Inferior parietal cortex (tissue), 1 donor: ENCODE results near the gene PPTC7.
"Not testable (repeated sequence)": the region's sequence is repeated elsewhere in the genome, so short reads cannot be mapped to it uniquely, and the experiment has no call there.

Experiments
- DNase-seq: peaks from one replicate; pipeline ENCODE4 v3.0.0-alpha.2; 2016; ENCODE audit errors: extremely low spot score

Gene PPTC7

GRCh38 chr12:110585231-110585799 is 2.2 kb upstream of the PPTC7 start:
- no peak for DNase-seq

- no peak for DNase-seq
These were observed 612 bp downstream of the PPTC7 start for GRCh38 chr12:110582276-110583136.

GRCh38 chr12:110581931-110582275 is 1.2 kb downstream of the PPTC7 start:
- no peak for DNase-seq

GRCh38 chr12:110579535-110580253 is 3.4 kb downstream of the PPTC7 start:
- DNase-seq: no peak

- DNase-seq: no peak
These were observed 4.2 kb downstream of the PPTC7 start for GRCh38 chr12:110578694-110579534.

GRCh38 chr12:110577864-110578693 is 5.0 kb downstream of the PPTC7 start:
- DNase-seq: no peak

GRCh38 chr12:110576504-110576903 is 6.6 kb downstream of the PPTC7 start:
- DNase-seq: no peak

GRCh38 chr12:110575326-110575725 is 7.8 kb downstream of the PPTC7 start:
- DNase-seq: no peak

GRCh38 chr12:110574717-110575230 is 8.3 kb downstream of the PPTC7 start:
- not testable (repeated sequence) for DNase-seq

- no peak for DNase-seq
These were observed 9.1 kb downstream of the PPTC7 start for GRCh38 chr12:110574044-110574443.

GRCh38 chr12:110570798-110571197 is 12.3 kb downstream of the PPTC7 start:
- not testable (repeated sequence) for DNase-seq

- not testable (repeated sequence) for DNase-seq
These were observed 13.3 kb downstream of the PPTC7 start for GRCh38 chr12:110569838-110570237.

GRCh38 chr12:110568752-110569151 is 14.4 kb downstream of the PPTC7 start:
- no peak for DNase-seq

GRCh38 chr12:110566993-110567392 is 16.1 kb downstream of the PPTC7 start:
- DNase-seq: no peak

GRCh38 chr12:110565894-110566871 is 16.9 kb downstream of the PPTC7 start:
- DNase-seq: no peak

- no peak for DNase-seq
These were observed 18.6 kb downstream of the PPTC7 start for GRCh38 chr12:110564471-110564991.

GRCh38 chr12:110563702-110564470 is 19.2 kb downstream of the PPTC7 start:
- no peak for DNase-seq

- not testable (repeated sequence) for DNase-seq
These were observed 20.7 kb downstream of the PPTC7 start for GRCh38 chr12:110562386-110562785.
